Measurements from ENCODE around the gene DIAPH2. TPM values are rescaled to one million over a fixed set of nuclear protein-coding genes. Genes with fewer than 3 reads are reported as not detected.
"Not testable (repeated sequence)": the region's sequence is repeated elsewhere in the genome, so short reads cannot be mapped to it uniquely, and the experiment has no call there.

DIAPH2 gene
- total RNA-seq, 4 donors from 2014 or later, result 41.8 to 64.5 (median 54.5) TPM

- no peaks in the 10 kb centered on the region for H3K27me3 ChIP-seq
- DNase-seq (ENCODE audit: extremely low spot score), result no peak
- no peaks in the 10 kb centered on the region for H3K9me3 ChIP-seq
- H3K36me3 ChIP-seq, result no peaks in the 10 kb centered on the region
- no peak for TF ChIP-seq POLR2AphosphoS5 (IDR thresholded peaks at IDR 0.05)
- TF ChIP-seq EP300 (IDR thresholded peaks at IDR 0.05), result no peak
- no peak for TF ChIP-seq CTCF (IDR thresholded peaks at IDR 0.05)
- no peak for TF ChIP-seq POLR2A (IDR thresholded peaks at IDR 0.05; ENCODE audit: low read depth)
- H3K4me1 ChIP-seq, result no peaks in the 10 kb centered on the region
- no peak overlapping the region for H3K27ac ChIP-seq (replicated peaks in 1 of 4)
- no peak overlapping the region for H3K4me3 ChIP-seq
- intact Hi-C loops (cut with DNase I), result no loop called here
- WGBS, result 67% methylated on average over 3 of the region's 3 CpGs
Observed at GRCh38 chrX:96837808-96838207, 153.2 kb downstream of the DIAPH2 start.

GRCh38 chrX:96838537-96838936 is 153.9 kb downstream of the DIAPH2 start:
- Histone ChIP-seq H3K27ac (replicated peaks in 1 of 4) (no peak overlapping the region), H3K36me3 (no peaks in the 10 kb centered on the region), H3K4me1 (no peaks in the 10 kb centered on the region), H3K4me3 (no peak overlapping the region), H3K9me3 (no peaks in the 10 kb centered on the region), H3K27me3 (no peaks in the 10 kb centered on the region)
- 63% methylated on average over 1 of the region's 1 CpG for WGBS
- no peak for DNase-seq (ENCODE audit: extremely low spot score)
- intact Hi-C loops (cut with DNase I), result no loop called here
- TF ChIP-seq POLR2AphosphoS5 (IDR thresholded peaks at IDR 0.05), result no peak
- no peak for TF ChIP-seq CTCF (IDR thresholded peaks at IDR 0.05)
- TF ChIP-seq POLR2A (IDR thresholded peaks at IDR 0.05; ENCODE audit: low read depth), result no peak
- no peak for TF ChIP-seq EP300 (IDR thresholded peaks at IDR 0.05)

GRCh38 chrX:96841325-96841724 is 156.7 kb downstream of the DIAPH2 start:
- TF ChIP-seq EP300 (IDR thresholded peaks at IDR 0.05), result no peak
- no peak for TF ChIP-seq CTCF (IDR thresholded peaks at IDR 0.05)
- TF ChIP-seq POLR2A (IDR thresholded peaks at IDR 0.05; ENCODE audit: low read depth), result no peak
- TF ChIP-seq POLR2AphosphoS5 (IDR thresholded peaks at IDR 0.05), result no peak
- no peak for DNase-seq (ENCODE audit: extremely low spot score)
- no peaks in the 10 kb centered on the region for H3K36me3 ChIP-seq
- WGBS, result 51% methylated on average over 1 of the region's 1 CpG
- no peaks in the 10 kb centered on the region for H3K4me1 ChIP-seq
- intact Hi-C loops (cut with DNase I), result no loop called here
- no peaks in the 10 kb centered on the region for H3K27me3 ChIP-seq
- no peak overlapping the region for H3K4me3 ChIP-seq
- no peaks in the 10 kb centered on the region for H3K9me3 ChIP-seq
- H3K27ac ChIP-seq (replicated peaks in 1 of 4), result no peak overlapping the region

DNA sequence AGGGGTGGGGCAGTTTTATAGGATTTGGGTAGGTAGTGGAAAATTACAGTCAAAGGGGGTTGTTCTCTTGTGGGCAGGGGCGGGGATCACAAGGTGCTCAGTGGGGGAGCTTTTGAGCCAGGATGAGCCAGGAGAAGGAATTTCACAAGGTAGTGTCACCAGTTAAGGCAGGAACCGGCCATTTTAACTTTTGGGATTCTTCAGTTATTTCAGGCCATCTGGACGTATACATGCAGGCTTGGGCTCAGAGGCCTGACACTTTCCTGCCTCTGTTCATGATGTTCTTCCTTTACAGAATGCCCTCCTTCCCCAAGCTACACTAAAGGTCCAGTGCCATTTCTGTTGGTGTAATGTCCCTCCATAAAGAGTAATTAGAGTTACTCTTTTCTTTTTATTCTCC is 157.2 kb downstream of the DIAPH2 start:
- DNase-seq (ENCODE audit: extremely low spot score); H3K27me3 ChIP-seq; H3K9me3 ChIP-seq; H3K4me3 ChIP-seq; H3K27ac ChIP-seq (replicated peaks in 1 of 4); H3K4me1 ChIP-seq; H3K36me3 ChIP-seq; intact Hi-C loops (cut with DNase I): not testable (repeated sequence)
- 54% methylated on average over 3 of the region's 3 CpGs for WGBS

GRCh38 chrX:96843566-96843965 is 158.9 kb downstream of the DIAPH2 start:
- Histone ChIP-seq H3K27me3 (no peaks in the 10 kb centered on the region), H3K9me3 (no peaks in the 10 kb centered on the region), H3K27ac (replicated peaks in 1 of 4) (no peak overlapping the region), H3K4me1 (no peaks in the 10 kb centered on the region), H3K4me3 (no peak overlapping the region), H3K36me3 (no peaks in the 10 kb centered on the region)
- intact Hi-C loops (cut with DNase I), result no loop called here
- TF ChIP-seq CTCF (IDR thresholded peaks at IDR 0.05) (no peak), POLR2A (IDR thresholded peaks at IDR 0.05; ENCODE audit: low read depth) (no peak), POLR2AphosphoS5 (IDR thresholded peaks at IDR 0.05) (no peak), EP300 (IDR thresholded peaks at IDR 0.05) (no peak)
- no peak for DNase-seq (ENCODE audit: extremely low spot score)
- WGBS, result 47% methylated on average over 5 of the region's 5 CpGs

All from esophagus muscularis mucosa (tissue), 4 donors.